ENCODE results near the gene LRPAP1.
"Not testable (repeated sequence)": the region's sequence is repeated elsewhere in the genome, so short reads cannot be mapped to it uniquely, and the experiment has no call there.

DNA sequence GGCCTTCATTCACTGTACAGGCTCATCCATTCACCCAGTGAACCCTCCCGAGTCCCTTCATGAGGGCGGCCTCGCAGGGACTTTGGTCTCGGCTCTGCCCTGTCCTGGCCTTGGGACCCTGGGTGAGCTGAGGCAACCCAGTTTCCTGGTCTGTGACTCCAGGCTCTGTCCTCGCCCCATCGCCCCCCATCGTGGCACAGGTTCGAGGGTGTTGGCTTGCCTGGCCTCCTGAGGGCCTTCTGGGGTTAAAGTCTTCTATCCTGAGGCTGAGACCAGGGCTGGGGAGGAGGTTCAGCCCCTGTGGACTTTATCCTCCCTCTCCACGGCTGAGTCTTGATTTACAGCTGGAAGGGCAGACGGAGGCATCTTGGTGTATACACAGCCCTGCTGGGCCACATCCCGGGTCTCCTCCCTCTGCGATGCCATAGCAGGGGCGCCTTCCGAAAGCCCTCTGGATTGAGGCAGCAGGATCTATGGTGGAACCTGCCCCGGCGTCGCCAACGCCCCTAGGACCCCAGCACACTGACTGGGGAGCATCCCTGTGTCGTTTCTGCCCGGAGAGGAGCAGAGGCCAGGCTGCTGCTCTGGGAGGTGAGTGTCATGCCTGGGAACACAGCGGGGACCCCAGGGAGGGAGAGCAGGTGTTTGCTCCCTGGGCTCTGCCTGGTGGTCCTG is 44.4 kb upstream of the LRPAP1 start:
- TF ChIP-seq, protein P1, sequence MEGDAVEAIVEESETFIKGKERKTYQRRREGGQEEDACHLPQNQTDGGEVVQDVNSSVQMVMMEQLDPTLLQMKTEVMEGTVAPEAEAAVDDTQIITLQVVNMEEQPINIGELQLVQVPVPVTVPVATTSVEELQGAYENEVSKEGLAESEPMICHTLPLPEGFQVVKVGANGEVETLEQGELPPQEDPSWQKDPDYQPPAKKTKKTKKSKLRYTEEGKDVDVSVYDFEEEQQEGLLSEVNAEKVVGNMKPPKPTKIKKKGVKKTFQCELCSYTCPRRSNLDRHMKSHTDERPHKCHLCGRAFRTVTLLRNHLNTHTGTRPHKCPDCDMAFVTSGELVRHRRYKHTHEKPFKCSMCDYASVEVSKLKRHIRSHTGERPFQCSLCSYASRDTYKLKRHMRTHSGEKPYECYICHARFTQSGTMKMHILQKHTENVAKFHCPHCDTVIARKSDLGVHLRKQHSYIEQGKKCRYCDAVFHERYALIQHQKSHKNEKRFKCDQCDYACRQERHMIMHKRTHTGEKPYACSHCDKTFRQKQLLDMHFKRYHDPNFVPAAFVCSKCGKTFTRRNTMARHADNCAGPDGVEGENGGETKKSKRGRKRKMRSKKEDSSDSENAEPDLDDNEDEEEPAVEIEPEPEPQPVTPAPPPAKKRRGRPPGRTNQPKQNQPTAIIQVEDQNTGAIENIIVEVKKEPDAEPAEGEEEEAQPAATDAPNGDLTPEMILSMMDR (IDR thresholded peaks at IDR 0.05): not testable (repeated sequence)
- not testable (repeated sequence) for TF ChIP-seq POLR2A, POLR2AphosphoS5 (IDR thresholded peaks at IDR 0.05)

All from sigmoid colon (tissue), 4 donors.